SK-N-SH (cell line): ENCODE results near the gene MRGPRD. TPM values are rescaled to one million over a fixed set of nuclear protein-coding genes. Genes with fewer than 3 reads are reported as not detected.

Experiments
- CTCF ChIA-PET: fragments of 300-600, 350-600 bp; formaldehyde crosslinking; extraction: SDS; loops from one replicate; lab custom pipeline; 2021; lab: Yijun Ruan, JAX
- POLR2A ChIA-PET: fragments of 350-600 bp; sonication (Branson Sonifier 250); formaldehyde crosslinking; extraction: SDS; loops from one replicate; lab custom pipeline; 2020; ENCODE audit warnings: antibody characterized with exemption, inconsistent platforms; lab: Yijun Ruan, JAX
- DNase-seq: peaks from one replicate; pipeline ENCODE4 v3.0.0; 2012
- H2AFZ ChIP-seq: fragments of 200-600 bp; sonication (generic); 2 replicates; pipeline ENCODE4 v1.8.1; 2016; ENCODE audit warnings: antibody characterized with exemption, mild to moderate bottlenecking, low read depth
- H3F3A ChIP-seq: fragments of 200-600 bp; sonication (generic); replicated peaks from 2 replicates; pipeline ENCODE3; 2016; ENCODE audit warnings: antibody characterized with exemption, mild to moderate bottlenecking; ENCODE audit not compliant: insufficient read depth
- H3K27ac ChIP-seq, 2 experiments: fragments of 200-500 bp in 1 of 2; fragments of 200-600 bp in 1 of 2; sonication (Bioruptor generic) in 1 of 2; sonication (generic), shearing (Covaris generic) in 1 of 2; 2 replicates each; pipeline versions ENCODE4 v1.5.1 to v1.6.1; 2014 to 2016; ENCODE audit warnings: low read depth in 2 of 2, inconsistent platforms in 1 of 2, low read length in 1 of 2, mild to moderate bottlenecking in 1 of 2, mixed read lengths in 1 of 2
- H3K27me3 ChIP-seq: fragments of 200-600 bp; sonication (generic), shearing (Covaris generic); 2 replicates; pipeline ENCODE4 v1.6.1; 2016; ENCODE audit warnings: mixed run types; ENCODE audit not compliant: insufficient read depth
- H3K36me3 ChIP-seq, 2 experiments: fragments of 200-500 bp in 1 of 2; fragments of 200-600 bp in 1 of 2; sonication (Bioruptor generic) in 1 of 2; sonication (generic) in 1 of 2; replicated peaks in 1 of 2; 2 replicates each; pipeline versions ENCODE3 to v1.5.1; 2014 to 2016; ENCODE audit warnings: low read length in 1 of 2, mild to moderate bottlenecking in 1 of 2; ENCODE audit not compliant: insufficient read depth in 2 of 2, control insufficient read depth in 1 of 2
- H3K4me1 ChIP-seq, 2 experiments: fragments of 200-500 bp in 1 of 2; fragments of 200-600 bp in 1 of 2; sonication (Bioruptor generic) in 1 of 2; sonication (generic), shearing (Covaris generic) in 1 of 2; 2 replicates each; pipeline versions ENCODE4 v1.5.1 to v1.6.1; 2014 to 2016; ENCODE audit warnings: low read depth in 1 of 2, low read length in 1 of 2, mixed run types in 1 of 2; ENCODE audit not compliant: insufficient read depth in 2 of 2, control insufficient read depth in 1 of 2
- H3K4me2 ChIP-seq: fragments of 200-600 bp; sonication (generic), shearing (Covaris generic); 2 replicates; pipeline ENCODE4 v1.6.1; 2017; ENCODE audit warnings: mixed run types
- H3K4me3 ChIP-seq, 2 experiments: fragments of 200-500 bp in 1 of 2; fragments of 200-600 bp in 1 of 2; sonication (Bioruptor generic) in 1 of 2; sonication (generic), shearing (Covaris generic) in 1 of 2; 2 replicates each; pipeline versions ENCODE4 v1.5.1 to v1.8.1; 2014 to 2016; ENCODE audit warnings: low read depth in 2 of 2, inconsistent platforms in 1 of 2, low read length in 1 of 2, mild to moderate bottlenecking in 1 of 2, mixed read lengths in 1 of 2, moderate library complexity in 1 of 2
- H3K79me2 ChIP-seq: fragments of 200-600 bp; sonication (generic); 2 replicates; pipeline ENCODE4 v1.8.1; 2017; ENCODE audit warnings: mild to moderate bottlenecking; ENCODE audit not compliant: insufficient read depth
- H3K9ac ChIP-seq: fragments of 200-600 bp; sonication (generic); 2 replicates; pipeline ENCODE4 v1.6.1; 2017; ENCODE audit warnings: mixed run types
- H3K9me2 ChIP-seq: fragments of 200-600 bp; sonication (generic); 2 replicates; pipeline ENCODE4 v1.6.1; 2017; ENCODE audit warnings: mixed run types
- H3K9me3 ChIP-seq: fragments of 200-600 bp; sonication (generic); 2 replicates; pipeline ENCODE4 v1.6.1; 2017; ENCODE audit warnings: mixed run types, mild to moderate bottlenecking, moderate library complexity
- H4K20me1 ChIP-seq: fragments of 200-600 bp; sonication (generic); 2 replicates; pipeline ENCODE4 v1.6.1; 2017; ENCODE audit warnings: mild to moderate bottlenecking, mixed run types; ENCODE audit not compliant: insufficient read depth
- CHD2 ChIP-seq: fragments of 150-350 bp; IDR thresholded peaks from 2 replicates; pipeline ENCODE4 v1.6.1; 2018; ENCODE audit warnings: low read length; ENCODE audit not compliant: partially characterized antibody
- FOSL2 ChIP-seq: IDR thresholded peaks from 2 replicates; pipeline ENCODE4 v1.4.0; 2012; ENCODE audit warnings: low read depth, mild to moderate bottlenecking, moderate library complexity, borderline replicate concordance
- FOXJ3 ChIP-seq: sonication (generic); formaldehyde crosslinking; IDR thresholded peaks from 2 replicates; pipeline ENCODE4 v1.5.1; 2020; ENCODE audit warnings: mild to moderate bottlenecking, missing genetic modification reagents
- FOXM1 ChIP-seq: IDR thresholded peaks from 2 replicates; pipeline ENCODE4 v1.4.0; 2012; ENCODE audit warnings: low read depth, mild to moderate bottlenecking
- GABPA ChIP-seq: IDR thresholded peaks from 2 replicates; pipeline ENCODE4 v1.4.0; 2012; ENCODE audit warnings: low read depth, mild to moderate bottlenecking
- JUND ChIP-seq: IDR thresholded peaks from 2 replicates; pipeline ENCODE4 v1.4.0; 2012
- NRF1 ChIP-seq: IDR thresholded peaks from 2 replicates; pipeline ENCODE4 v1.6.1; 2012; ENCODE audit warnings: low read depth, mild to moderate bottlenecking, low read length
- POLR2AphosphoS5 ChIP-seq: IDR thresholded peaks from 2 replicates; pipeline ENCODE4 v1.6.1; 2012; ENCODE audit warnings: low read depth, low read length
- RFX5 ChIP-seq: IDR thresholded peaks from 2 replicates; pipeline ENCODE4 v1.6.1; 2012; ENCODE audit warnings: mild to moderate bottlenecking, improper control_type of control experiment, low read length
- RXRA ChIP-seq: IDR thresholded peaks from 2 replicates; pipeline ENCODE4 v1.4.0; 2012; ENCODE audit warnings: low read depth, mild to moderate bottlenecking, borderline replicate concordance
- SIN3A ChIP-seq: IDR thresholded peaks from 2 replicates; pipeline ENCODE4 v1.6.1; 2012; ENCODE audit warnings: low read depth, mild to moderate bottlenecking, low read length, moderate library complexity, borderline replicate concordance
- SMC3 ChIP-seq: IDR thresholded peaks from 2 replicates; pipeline ENCODE4 v1.6.1; 2012; ENCODE audit warnings: low read depth, low read length, improper control_type of control experiment
- TAF1 ChIP-seq: IDR thresholded peaks from 2 replicates; pipeline ENCODE4 v1.6.1; 2012; ENCODE audit warnings: low read depth, mild to moderate bottlenecking, low read length, moderate library complexity, borderline replicate concordance
- YY1 ChIP-seq: IDR thresholded peaks from 2 replicates; pipeline ENCODE4 v1.4.0; 2012; ENCODE audit warnings: low read depth, mild to moderate bottlenecking
- WGBS: methylation state at CpG from one replicate; pipeline ENCODE4 v1.1.6; 2017; ENCODE audit warnings: low lambda C conversion rate; 5-methylcytosine and 5-hydroxymethylcytosine counted together
- polyA plus RNA-seq, 3 experiments: library from polyadenylated mRNA; depleted of rRNA; stranded (reverse); fragments of >200 nt; gene quantifications; 2 replicates each; pipeline ENCODE4 v1.2.3, GENCODE V29; 2012
- TF ChIP-seq, protein P1 (sequence below): fragments of 150-350 bp; IDR thresholded peaks from 2 replicates; pipeline ENCODE4 v1.6.1; 2016; ENCODE audit warnings: mild to moderate bottlenecking, low read depth, low read length
- TF ChIP-seq, protein P2 (sequence below): IDR thresholded peaks from 2 replicates; pipeline ENCODE4 v1.4.0; 2012; ENCODE audit warnings: low read depth, borderline replicate concordance
- TF ChIP-seq, protein P3 (sequence below): IDR thresholded peaks from 2 replicates; pipeline ENCODE4; 2012
- TF ChIP-seq, protein P4 (sequence below): fragments of 150-350 bp; IDR thresholded peaks from 2 replicates; pipeline ENCODE4 v1.6.1; 2017; ENCODE audit warnings: antibody characterized with exemption, low read length, low read depth, borderline replicate concordance

Gene MRGPRD
- polyA plus RNA-seq, 1 of the 3 experiments (the other 2 are of a cell fraction): not detected

DNA sequence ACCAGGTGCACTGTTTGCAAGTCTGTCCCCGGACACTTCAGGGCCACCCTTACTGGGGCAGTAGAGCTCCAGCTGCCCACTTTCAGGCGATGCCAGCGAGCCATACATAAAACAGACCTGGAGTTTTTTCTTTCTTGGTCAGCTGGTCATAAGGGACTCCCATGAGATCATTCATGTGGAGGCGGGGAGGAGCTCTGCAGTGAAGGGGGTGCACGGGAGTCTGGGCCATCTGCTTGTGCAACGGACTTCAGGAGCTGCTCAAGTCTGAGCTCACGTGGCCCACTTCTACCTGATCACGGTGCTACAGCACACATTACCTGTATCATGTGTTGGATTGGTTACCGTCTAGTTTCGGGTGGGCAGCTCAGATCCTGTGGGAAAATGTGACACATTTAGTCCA, 41.5 kb upstream of the MRGPRD start:
- Histone ChIP-seq H3K4me3 (no peak overlapping the region), H3K9me2 (no peaks in the 10 kb centered on the region), H3K79me2 (no peaks in the 10 kb centered on the region), H2AFZ (no peak overlapping the region), H3K4me2 (no peak overlapping the region), H4K20me1 (no peaks in the 10 kb centered on the region), H3F3A (no peaks in the 10 kb centered on the region), H3K27me3 (no peaks in the 10 kb centered on the region), H3K9me3 (no peaks in the 10 kb centered on the region), H3K36me3 (no peaks in the 10 kb centered on the region), H3K27ac (no peak overlapping the region), H3K4me1 (no peaks in the 10 kb centered on the region), H3K9ac (no peak overlapping the region)
- ChIA-PET CTCF (interaction anchor here (0.7 to 1.5 kb wide), 3 partner anchors 9 to 22 kb away, joined by 3 read pairs; no protein-coding TSS in a partner anchor), POLR2A (no interaction called here)
- no peak for DNase-seq
- TF ChIP-seq TAF1: no peak
- TF ChIP-seq RXRA: no peak
- TF ChIP-seq, protein P1, sequence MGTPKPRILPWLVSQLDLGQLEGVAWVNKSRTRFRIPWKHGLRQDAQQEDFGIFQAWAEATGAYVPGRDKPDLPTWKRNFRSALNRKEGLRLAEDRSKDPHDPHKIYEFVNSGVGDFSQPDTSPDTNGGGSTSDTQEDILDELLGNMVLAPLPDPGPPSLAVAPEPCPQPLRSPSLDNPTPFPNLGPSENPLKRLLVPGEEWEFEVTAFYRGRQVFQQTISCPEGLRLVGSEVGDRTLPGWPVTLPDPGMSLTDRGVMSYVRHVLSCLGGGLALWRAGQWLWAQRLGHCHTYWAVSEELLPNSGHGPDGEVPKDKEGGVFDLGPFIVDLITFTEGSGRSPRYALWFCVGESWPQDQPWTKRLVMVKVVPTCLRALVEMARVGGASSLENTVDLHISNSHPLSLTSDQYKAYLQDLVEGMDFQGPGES: no peak
- TF ChIP-seq GABPA: no peak
- no peak for TF ChIP-seq FOXJ3 (CRISPR knock-in tag)
- TF ChIP-seq FOSL2: no peak
- TF ChIP-seq JUND: no peak
- TF ChIP-seq SMC3: no peak
- TF ChIP-seq YY1: no peak
- TF ChIP-seq, protein P2, sequence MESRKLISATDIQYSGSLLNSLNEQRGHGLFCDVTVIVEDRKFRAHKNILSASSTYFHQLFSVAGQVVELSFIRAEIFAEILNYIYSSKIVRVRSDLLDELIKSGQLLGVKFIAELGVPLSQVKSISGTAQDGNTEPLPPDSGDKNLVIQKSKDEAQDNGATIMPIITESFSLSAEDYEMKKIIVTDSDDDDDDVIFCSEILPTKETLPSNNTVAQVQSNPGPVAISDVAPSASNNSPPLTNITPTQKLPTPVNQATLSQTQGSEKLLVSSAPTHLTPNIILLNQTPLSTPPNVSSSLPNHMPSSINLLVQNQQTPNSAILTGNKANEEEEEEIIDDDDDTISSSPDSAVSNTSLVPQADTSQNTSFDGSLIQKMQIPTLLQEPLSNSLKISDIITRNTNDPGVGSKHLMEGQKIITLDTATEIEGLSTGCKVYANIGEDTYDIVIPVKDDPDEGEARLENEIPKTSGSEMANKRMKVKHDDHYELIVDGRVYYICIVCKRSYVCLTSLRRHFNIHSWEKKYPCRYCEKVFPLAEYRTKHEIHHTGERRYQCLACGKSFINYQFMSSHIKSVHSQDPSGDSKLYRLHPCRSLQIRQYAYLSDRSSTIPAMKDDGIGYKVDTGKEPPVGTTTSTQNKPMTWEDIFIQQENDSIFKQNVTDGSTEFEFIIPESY: no peak
- no peak for TF ChIP-seq FOXM1
- no peak for TF ChIP-seq RFX5
- no peak for TF ChIP-seq CHD2
- TF ChIP-seq POLR2AphosphoS5: no peak
- TF ChIP-seq SIN3A: no peak
- TF ChIP-seq NRF1: no peak
- TF ChIP-seq, protein P3, sequence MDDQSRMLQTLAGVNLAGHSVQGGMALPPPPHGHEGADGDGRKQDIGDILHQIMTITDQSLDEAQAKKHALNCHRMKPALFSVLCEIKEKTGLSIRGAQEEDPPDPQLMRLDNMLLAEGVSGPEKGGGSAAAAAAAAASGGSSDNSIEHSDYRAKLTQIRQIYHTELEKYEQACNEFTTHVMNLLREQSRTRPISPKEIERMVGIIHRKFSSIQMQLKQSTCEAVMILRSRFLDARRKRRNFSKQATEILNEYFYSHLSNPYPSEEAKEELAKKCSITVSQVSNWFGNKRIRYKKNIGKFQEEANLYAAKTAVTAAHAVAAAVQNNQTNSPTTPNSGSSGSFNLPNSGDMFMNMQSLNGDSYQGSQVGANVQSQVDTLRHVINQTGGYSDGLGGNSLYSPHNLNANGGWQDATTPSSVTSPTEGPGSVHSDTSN: no peak
- TF ChIP-seq, protein P4, sequence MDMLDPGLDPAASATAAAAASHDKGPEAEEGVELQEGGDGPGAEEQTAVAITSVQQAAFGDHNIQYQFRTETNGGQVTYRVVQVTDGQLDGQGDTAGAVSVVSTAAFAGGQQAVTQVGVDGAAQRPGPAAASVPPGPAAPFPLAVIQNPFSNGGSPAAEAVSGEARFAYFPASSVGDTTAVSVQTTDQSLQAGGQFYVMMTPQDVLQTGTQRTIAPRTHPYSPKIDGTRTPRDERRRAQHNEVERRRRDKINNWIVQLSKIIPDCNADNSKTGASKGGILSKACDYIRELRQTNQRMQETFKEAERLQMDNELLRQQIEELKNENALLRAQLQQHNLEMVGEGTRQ: no peak
- 63% methylated on average over 9 of the region's 10 CpGs for WGBS
